DMS 273 (cell line): Measurements from ENCODE around the gene FKBP8.

ENCODE experiments used
- DNase-seq: peaks from one replicate; lab custom pipeline; 2025; ENCODE audit not compliant: unreplicated experiment; lab: John Stamatoyannopoulos, UW

FKBP8 gene

DNA sequence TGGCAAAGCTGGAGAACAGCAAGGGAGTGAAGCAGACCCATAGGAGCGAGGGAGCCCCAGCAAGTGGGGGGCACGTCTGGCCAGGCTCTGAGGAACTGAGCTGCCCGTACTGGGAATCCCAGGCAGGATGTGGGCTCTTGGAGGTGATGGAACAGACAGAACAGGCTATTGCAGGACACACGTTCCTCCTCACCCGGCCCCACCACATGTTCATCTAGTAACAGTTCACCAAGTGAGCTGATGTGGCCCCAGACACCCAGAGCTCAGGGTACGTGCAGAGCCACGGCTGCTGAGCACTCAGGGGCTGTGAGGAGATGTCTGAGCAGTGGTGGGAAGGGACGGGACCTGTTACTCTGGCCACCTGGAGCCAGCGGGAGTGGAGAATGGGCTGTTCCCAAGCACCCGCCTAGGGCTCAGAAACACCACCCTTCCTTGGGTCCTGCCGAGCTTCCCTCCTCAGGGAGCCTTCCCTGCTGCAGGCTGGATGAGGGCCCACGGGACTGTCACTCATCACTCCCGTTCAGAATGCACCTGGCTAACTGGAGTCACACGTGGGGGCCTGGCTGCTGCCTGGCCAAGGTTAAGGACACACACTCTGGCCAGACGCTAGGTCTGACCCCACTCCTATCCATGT lies 39.9 kb downstream of the FKBP8 start:
- no peak for DNase-seq

GRCh38 chr19:18502638-18503294 lies 40.6 kb downstream of the FKBP8 start:
- DNase-seq: no peak

GRCh38 chr19:18502246-18502637 lies 41.1 kb downstream of the FKBP8 start:
- DNase-seq: no peak

DNA sequence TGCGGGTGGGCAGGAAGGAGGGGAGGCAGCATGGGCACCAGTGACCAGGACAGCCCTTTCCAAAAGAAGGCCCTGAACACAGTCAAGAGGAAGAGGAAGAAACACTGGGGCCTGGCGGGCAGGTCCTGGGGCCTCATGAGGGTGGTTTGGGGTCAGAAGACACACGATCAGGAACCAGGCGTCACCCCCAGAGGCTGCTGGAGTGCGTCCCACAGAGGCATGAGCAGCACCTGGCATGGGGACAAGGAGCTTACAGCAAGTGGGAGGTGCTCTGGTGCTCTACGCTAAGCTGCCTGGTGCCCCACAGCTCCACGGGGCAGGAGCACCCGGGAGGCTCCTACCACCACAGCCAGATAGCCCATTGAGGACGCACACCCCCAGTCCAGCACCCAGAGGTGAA lies 41.5 kb downstream of the FKBP8 start:
- no peak for DNase-seq

DNA sequence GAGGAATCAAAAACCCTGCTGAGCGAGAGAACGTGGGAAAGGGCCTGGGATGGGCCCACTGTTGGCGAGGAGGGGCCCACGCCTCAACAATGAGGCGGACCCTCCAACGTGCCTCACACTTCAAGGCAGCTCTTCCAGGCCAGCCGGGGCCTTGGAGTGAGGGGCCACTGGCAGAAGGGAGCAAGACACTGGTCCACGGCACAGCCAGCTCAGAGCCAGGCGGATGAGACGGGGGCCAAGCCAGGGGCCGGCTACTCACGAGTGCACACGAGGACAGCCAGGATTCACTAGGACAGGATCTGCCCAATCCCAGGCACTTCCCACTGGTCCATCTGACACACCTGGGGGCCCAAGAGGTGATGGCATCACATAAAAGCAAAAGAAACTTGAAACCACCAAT lies 42.0 kb downstream of the FKBP8 start:
- no peak for DNase-seq

GRCh38 chr19:18500799-18501198 lies 42.6 kb downstream of the FKBP8 start:
- DNase-seq: no peak

GRCh38 chr19:18500376-18500775 lies 43.0 kb downstream of the FKBP8 start:
- no peak for DNase-seq

- DNase-seq: no peak
These were observed 44.2 kb downstream of the FKBP8 start for GRCh38 chr19:18499055-18499775.

DNA sequence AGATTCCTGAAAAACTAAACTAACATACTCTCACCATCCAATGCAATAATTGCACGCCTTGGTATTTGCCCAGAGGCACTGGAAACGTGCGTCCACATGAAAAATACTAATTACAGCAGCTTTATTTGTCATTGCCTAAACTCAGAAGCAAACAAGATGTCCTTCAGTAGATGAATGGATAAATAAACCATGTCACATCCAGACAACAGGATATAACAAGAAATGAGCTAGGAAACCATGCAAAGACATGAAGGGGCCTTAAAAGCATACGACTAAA lies 46.5 kb downstream of the FKBP8 start:
- DNase-seq: no peak

DNA sequence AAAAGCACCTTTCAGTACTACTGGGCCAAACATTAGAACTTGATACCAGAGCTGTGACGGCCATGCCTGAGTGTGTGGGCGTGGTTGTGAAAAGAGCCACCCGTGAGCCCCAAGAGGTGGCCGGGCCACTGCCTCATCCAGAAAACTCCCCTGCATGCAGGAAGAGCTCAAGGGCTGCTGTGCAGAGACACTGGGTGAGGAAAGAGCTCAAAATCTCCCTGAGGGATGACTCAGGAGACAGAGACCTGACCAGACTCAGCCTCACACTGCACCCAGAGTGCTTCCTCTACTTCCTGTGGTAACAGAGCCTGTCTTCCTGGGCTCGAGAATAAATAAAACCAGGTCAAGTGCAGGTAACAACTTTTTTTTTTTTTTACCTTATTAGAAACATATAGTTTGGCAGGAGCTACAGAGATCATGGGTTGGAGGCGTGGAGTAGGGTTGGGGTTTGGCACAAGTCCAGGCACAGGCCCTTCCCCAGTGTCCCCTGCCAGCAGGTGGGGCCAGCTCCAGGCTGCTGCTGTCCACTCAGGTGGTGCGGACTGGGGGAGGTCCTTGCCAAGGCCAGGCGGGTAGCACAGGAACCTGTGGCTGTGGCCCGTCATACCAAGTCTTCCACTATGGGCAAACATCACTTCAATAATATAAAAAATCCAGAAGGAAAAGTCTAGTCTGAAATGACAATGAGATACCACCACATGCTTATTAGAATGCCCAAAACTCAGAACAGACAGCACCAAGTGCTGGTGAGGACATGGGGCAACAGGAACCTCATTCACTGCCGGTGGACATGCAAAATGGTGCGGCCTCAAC lies 47.0 kb downstream of the FKBP8 start:
- no peak for DNase-seq

DNA sequence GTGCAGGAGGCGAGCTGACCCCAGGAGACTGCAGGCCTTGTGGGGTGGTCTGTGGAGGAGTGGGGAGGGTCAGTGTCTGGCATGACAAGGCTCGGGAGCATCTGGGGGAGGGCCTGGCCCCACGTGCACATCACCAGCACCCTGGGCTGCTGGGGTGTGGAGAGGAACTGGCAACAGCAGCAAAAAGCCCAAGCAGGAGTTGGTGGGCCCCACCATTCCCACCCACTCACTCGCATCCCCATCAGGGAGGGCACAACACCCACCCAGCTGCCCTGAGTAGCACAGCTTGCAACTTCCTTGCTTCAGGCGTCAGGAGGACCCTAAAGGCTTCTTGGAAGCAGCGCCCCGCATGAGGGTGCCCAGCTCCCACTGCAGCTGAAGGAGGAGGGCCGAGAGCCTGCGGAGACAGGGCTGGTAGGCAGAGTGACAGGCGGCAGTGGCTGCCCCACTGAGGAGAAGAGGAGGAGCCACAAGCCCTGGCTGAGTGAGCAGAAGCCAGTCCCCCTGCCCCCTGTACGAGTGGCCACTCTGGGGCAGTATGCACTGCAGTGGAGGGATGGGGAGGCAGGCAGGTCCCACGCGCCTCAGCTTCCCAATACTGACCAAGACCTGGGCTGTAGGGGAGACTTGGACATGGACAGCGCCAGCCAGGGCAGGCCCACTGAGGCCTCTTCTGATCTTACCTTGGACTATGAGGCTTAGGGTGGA lies 48.0 kb downstream of the FKBP8 start:
- no peak for DNase-seq

DNA sequence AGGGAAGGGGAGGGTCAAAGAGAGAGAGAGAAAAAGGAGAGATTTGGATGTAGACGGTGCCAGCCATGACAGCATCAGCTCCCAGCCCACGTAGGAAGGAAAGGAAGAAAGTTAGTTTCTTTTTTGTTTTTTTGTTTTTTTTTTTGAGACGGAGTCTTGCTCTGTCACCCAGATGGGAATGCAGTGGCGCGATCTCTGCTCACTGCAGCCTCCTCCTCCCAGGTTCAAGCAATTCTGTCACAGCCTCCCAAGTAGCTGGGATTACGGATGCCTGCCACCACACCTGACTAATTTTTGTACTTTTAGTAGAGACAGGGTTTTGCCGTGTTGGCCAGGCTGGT lies 49.1 kb downstream of the FKBP8 start:
- no peak for DNase-seq

- DNase-seq: no peak
These were observed 49.7 kb downstream of the FKBP8 start for GRCh38 chr19:18493440-18494266.

DNA sequence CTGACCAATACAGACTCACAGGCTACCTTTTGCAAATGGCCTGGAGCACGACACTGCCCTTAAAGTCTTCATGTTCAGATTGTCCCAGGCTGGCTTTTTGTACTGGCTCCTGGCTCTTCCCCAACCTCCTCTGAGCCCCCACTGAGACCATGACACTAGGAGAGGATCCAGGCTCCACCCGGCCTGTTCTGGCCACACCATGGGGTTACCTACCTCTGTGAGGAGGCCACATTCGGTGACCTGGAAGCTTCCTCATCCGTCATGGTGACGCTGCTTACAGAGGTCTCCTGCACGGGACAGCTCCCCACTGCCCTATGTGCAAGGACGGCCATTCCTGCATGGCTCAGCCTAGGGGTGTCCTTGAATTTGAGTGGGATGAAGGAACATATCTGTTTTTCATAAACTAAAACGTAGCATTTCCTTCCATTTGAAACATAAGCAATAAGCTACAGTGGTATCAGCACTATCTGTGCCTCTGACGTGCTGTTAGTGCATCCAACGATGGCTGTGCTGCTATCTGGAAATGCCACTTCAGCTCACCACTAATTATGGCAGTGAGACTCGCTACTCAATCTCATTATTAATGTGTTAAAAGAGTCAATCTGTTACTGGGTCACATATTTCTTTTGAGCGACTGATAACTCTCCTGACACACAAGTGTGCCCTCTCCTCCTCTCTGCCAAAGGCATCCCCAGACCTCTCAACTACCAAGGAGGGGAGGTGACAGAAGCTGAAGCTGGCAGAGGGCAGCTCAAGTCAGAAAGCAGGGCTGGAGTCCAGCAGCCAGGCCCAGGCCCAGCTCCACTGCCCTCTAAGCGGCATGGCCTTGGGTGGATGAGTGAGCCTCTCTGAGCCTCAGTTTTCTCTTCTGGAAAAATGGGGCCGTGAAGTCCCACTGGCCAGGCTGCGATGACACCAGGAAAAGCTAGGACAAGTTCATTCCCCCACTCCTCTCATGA lies 51.1 kb downstream of the FKBP8 start:
- DNase-seq: no peak

GRCh38 chr19:18490728-18491127 lies 52.6 kb downstream of the FKBP8 start:
- no peak for DNase-seq

DNA sequence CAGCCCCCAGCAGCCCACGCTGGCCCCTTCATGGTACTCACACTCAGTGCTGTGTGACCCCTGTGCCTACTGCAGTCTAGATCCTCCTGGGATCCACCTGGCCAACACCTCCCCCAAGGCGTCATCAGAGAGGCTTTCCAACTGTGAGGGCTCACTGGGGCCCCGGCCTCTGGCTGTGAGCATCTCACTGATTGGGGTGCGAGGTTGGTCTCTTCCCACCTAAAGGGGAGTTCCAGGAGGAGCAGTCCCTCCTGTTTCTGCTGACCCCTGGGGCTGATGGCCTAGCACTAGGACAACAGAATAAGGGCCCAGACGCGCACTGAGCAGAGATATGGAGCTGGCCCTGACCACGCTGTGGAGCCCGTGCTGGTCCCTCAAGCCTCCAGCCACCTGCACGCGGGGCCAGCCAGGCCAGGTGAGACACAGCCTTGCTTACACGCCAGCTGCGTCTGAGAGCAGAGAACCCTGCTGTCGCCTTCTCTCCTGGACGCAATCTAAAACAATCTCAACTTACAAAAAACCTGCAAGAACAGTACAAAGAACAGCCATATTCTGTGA lies 53.7 kb downstream of the FKBP8 start:
- no peak for DNase-seq

- DNase-seq: peak; percentile 56
These were observed 54.3 kb downstream of the FKBP8 start for GRCh38 chr19:18488838-18489626.

DNA sequence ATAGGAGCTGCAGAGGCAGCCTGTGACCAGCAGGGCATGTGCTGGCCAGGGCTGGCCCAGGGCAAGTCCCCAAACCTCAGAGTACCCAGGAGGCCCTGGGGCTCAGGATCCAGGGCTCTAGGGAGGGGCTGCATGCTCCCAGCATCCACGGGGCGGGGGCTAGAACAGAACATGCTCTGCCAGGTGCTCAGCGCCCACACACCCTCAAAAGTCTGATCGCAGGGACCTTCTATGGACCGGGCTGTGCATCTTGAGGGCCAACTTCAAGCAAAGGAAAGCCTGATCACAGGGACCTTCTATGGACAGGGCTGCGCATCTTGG lies 55.0 kb downstream of the FKBP8 start:
- peak; percentile 53 for DNase-seq
